GM19035 (cell line): ENCODE measurements around the gene RBM46.
A peak's percentile ranks its signal among the peaks of the same experiment; 100 is the strongest.

Source experiments
- ATAC-seq: cut with Tn5 transposase; IDR thresholded peaks from one replicate; pipeline ENCODE4 v1.9.1; 2021; ENCODE audit not compliant: unreplicated experiment

Gene RBM46

GRCh38 chr4:154781126-154781982 lies at the start of gene RBM46:
Gene RBM46, plus strand, starts transcription at chr4:154781272. Its CDS starts 15,481 bp downstream, at chr4:154796753.
- no peak for ATAC-seq

- no peak for ATAC-seq
Measured at GRCh38 chr4:154731756-154732155, 49.3 kb upstream of the RBM46 start.

GRCh38 chr4:154732669-154733068 lies 48.4 kb upstream of the RBM46 start:
- ATAC-seq, result no peak

DNA sequence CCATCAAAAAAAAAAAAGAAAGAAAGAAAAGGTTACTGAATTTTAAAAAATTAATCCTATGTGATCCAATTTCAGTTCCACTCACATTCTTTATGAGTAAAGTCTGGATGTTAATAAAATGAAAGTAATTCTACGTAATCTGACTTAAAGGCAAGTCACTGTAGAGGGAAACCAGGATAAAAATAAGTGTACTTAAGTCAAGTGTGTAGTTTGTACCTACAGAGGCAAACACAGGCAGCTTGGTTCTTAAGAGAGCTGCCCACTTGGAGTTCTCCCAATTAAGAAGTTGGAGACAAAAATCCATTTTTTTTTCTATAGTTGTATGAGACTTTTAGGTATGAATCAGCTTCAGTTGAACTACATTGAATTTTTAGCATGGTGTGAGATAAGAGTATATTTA lies 44.3 kb upstream of the RBM46 start:
- ATAC-seq, result no peak

DNA sequence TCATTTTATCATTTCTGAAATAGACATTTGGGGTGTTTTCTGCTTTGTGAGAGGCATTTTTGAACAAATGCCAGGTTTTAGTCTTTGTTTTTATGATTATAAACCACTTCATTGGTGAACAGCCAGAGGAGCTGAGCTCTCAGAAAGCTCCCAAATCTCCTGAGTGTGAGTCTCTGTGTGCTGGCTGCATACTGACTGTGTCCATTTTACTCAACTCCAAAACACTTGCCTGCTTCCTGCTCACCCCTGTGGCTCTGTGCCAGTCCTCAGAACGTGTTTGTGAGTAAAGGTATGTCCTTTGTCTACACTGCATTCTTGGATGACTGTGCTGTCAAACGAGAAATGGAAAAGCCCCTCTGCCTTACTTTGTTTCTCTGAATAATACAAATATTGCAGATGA lies 42.6 kb upstream of the RBM46 start:
- ATAC-seq, result no peak

- ATAC-seq, result no peak
Measured at GRCh38 chr4:154739111-154739510, 42.0 kb upstream of the RBM46 start.

DNA sequence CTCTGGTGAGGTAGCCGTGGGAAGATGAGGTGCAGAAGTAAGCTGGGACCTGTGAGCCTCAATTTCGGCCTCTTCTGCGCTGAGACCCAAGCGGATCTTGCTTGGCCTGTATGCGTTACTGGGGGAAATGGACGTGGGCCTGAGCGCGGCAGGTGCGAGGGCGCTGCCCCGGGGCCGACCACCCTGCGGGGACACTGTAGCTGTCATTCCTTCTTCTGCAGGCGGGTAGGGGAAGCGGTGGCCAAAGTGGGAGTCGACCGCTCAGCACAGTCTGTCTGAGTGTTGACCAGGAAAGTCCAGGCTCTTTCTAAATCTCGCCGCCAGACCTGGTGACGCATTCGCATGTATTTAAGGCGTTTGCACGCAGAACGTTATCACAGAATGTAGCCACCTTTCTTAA lies 40.6 kb upstream of the RBM46 start:
- ATAC-seq, result no peak

- no peak for ATAC-seq
Measured at GRCh38 chr4:154741131-154741665, 39.9 kb upstream of the RBM46 start.

GRCh38 chr4:154741922-154742850 lies 38.9 kb upstream of the RBM46 start:
- no peak for ATAC-seq

DNA sequence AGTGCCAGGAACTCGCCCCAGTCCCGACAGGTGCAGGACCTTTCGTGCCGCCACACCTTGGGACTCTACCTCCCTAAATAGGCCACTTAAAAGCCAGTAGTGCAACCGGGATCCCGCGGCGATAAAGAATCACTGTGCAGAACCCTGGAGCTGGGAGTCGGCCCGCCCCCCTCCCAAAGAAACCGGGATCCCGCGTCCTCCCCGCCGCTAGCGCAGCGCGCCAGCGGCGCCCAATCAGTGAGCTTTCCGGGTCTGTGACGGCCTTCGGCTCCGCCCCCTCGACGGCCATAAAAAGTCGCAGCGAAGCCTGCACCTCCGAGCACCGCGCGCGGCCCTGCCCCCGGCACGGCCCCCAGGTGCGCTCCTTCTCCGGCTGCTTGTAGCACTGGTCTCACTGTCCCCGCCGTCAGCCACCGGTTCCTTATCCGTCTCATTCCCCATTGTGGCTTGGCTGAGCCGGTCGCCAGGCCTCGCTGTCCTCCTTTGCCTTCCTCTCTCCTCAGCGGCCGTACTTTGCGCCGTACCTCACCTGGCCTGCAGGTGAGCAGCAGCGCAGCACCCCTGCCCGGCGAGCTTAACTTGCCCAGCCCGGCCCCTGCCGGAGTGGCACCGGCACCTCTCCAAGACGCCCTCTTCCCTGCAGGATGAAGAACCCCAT lies 37.3 kb upstream of the RBM46 start, which contains the start of gene LRAT:
Gene LRAT, plus strand, starts transcription at position 318 of the 658 bp plus-strand sequence. Its CDS starts 327 bp downstream, at position 645.
- ATAC-seq, result no peak

GRCh38 chr4:154744341-154744926 lies 36.6 kb upstream of the RBM46 start:
- no peak for ATAC-seq

GRCh38 chr4:154757713-154758112 lies 23.4 kb upstream of the RBM46 start:
- no peak for ATAC-seq

DNA sequence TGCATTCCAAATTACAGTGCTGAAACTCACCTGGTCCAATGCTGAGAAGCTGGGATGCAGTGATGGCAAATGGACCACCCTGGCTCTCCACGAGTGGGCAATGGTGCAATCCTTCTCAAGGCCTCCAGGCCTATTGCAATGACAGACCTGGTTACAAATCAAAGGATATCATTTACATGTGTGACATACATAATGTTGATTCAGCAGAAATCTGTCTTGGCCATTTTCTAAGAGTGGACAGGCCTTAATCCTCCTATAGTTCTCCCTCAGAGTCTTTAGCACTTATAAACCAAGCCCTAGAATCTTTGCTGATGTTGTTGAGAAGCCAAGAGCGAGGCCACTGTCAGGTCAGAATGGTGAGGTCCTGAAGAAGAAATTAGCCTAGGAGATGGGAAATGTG lies 20.2 kb upstream of the RBM46 start:
- ATAC-seq, result no peak

GRCh38 chr4:154778264-154778663 lies 2.8 kb upstream of the RBM46 start:
- no peak for ATAC-seq

GRCh38 chr4:154779362-154779947 lies 1.6 kb upstream of the RBM46 start:
- no peak for ATAC-seq

GRCh38 chr4:154781983-154782293 lies 866 bp downstream of the RBM46 start:
- no peak for ATAC-seq

- ATAC-seq, result peak; percentile 89
Measured at GRCh38 chr4:154807042-154807630, 26.1 kb downstream of the RBM46 start.

DNA sequence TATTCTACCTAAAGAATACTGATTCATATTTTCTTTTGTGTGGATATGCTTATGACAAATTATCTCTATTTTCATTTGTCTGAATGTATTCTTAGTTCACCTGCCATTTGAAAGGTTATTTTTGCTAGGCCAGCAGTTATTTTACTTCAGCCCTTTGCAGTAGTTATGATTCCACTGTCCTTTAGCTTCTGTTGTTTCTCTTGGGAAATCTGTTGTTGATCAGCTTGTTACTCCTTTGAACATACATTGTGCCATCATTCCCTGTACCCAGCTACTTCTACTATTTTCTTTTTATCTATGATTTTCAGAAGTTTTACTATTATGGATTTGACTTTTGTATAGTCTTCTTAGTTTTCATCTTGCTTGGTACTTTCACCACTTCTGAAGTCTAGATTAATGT lies 37.2 kb downstream of the RBM46 start:
- ATAC-seq, result no peak

DNA sequence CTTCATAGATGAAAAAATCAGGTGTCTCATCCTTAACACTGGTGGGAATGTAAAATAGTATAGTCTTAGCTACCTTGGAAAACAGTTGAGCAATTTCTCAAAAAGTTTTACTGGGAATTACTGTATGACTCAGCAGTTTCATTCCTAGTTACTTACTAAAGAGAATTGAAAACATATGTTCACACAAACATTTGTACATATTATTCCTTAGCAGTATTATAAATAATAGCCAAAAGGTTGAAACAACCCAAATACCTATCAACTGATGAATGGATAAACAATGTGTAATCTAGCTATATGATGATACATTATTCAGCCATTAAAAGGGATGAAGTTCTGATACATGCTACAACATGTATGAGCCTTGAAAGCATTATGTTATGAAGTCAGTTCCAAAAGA lies 41.7 kb downstream of the RBM46 start:
- ATAC-seq, result no peak

- no peak for ATAC-seq
Measured at GRCh38 chr4:154836030-154836429, 55.0 kb downstream of the RBM46 start.
